Measurements from ENCODE around the gene INO80D.

Gene INO80D

DNA sequence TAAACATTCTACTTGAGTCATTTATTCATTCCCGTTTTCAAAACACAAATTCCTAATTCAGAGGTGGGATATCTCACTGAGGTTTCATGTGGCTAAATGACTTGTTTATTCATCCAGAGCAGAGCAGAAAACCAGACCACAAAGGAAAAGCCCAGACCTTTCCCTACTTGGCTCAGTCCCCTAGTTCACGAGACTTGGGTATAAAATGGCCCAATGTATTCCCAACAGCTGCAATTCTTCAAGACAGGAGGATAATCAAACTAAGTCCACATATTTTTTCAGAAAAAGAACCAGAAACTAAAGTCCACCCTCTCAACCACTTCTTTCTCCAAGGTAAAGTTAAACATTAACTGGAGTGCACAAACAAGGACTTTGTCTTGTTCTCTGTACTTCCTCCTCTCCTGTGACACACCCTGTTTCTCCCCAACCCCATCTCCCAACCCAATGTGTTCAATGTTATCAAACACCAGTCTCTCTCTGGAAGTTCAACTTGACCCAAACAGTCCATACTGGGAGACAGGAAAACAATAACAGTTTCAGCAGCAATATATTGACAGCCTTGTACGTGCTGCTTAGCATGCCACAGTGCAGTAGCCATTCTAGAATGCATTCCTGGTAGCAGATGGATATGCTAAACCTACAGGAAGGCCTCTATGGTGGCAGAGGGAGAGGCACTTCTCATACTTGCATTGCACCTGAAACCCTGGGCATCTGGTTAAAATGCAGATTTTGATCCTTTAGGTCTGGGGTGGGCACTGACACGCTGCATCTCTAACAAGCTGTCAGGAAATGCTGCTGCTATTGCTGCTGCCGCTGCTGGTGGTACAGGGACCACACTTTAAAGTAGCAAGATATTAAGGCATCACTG, 110.7 kb downstream of the INO80D start:
- no peak for DNase-seq

DNA sequence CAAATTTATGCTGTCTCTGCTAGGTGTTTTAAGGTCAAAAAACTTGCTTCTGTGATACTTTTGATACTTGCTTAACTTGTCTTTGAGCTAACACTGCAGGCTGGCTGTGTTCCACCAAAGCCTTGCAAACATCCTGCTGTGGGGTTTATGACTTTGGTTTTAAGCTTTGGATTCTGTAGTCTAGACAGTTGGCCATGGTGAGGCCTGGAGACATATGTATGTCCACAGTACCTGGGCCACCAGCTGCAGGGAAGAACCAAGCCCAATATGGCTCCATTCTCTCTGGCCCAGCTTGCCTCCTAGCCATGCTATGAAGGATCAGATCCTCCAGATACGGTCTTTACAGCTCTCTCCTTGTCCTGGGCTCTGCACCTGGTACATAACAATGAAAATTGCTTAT, 113.9 kb downstream of the INO80D start:
- no peak for DNase-seq

DNA sequence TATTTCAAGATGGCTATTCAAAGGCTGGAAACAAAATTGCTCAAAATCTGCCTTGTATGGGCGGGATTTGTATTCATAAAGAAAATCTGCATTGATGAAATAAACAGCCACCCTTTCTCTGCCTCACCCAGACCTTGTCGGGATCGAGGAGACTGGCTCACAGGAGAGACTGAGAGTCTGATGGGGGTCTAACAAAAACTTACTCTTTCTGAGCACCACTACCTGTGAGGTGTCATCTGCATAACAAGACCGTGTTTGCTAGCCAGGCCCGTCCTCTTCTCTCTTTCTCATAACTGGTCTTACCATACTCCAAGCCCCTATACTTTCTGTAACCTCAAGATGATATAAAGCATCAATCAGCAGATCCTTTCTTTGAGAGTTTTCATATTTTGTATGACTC, 115.6 kb downstream of the INO80D start:
- no peak for DNase-seq

DNA sequence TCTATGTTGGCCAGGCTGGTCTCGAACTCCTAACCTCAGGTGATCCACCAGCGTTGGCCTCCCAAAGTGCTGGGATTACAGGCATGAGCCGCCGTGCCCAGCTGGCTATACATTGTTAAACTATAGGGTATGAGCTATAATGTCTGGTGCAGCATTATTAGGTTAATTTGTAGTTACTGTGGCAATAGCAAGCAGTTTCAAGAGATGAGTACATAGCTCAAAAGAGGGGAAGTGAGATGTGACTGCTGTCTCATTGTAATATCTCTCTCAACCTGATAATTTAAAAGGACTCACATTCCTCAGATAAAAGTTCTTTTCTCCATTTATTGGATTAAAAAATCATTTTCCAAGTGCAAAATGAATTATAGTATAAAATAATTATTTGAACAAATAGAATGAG, 116.4 kb downstream of the INO80D start:
- no peak for DNase-seq

DNA sequence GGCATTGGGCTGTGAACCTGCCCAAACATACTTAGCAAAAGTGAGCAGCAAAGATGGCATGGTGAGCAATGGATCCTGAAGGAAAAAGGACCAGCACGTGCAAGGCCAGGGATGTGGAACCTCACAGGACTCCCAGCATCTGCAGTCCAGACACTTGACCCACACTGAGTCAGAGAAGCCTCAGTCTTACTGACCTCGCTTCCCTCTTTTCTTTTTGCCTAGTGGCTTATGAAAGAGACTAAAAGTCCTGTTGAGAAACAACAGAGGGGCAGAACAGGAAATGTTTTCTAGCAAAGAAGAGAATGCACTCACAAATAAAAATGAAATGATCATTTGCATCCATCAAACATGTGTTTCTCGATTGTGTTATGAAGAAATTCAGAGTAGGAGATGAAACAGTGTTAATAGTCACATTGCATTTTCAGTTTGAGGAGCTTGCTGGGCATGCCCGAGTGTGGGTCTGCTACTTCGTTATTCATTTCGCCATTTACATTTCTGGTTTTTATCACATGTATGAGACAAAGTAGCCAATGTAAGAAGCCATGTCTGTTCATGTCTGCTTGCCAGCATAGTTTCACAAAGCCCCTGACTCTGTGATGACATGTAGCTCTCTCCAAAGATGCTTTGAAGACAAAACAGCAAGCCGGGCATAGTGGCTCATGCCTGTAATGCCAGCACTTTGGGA, 118.4 kb downstream of the INO80D start:
- peak; percentile 22 for DNase-seq

DNA sequence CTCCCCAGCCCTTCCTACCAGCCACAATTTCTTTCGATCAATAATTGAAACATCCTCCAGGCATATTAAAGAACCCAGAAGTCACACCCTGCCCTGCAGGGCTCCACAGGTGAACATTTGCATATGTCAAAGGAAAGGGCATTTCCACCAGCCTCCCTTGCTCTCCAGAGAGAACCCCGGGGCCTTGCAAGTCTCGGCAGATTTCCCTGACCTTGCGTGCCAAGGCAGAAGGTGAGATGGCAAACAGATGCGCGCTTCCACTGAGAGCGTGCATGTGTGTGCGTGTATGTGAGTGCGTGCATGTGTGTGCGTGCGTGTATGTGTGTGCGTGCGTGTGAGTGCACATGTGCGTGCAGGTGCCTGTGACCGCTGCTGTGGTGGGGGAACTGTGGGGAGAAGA, 120.3 kb downstream of the INO80D start:
- DNase-seq = no peak

DNA sequence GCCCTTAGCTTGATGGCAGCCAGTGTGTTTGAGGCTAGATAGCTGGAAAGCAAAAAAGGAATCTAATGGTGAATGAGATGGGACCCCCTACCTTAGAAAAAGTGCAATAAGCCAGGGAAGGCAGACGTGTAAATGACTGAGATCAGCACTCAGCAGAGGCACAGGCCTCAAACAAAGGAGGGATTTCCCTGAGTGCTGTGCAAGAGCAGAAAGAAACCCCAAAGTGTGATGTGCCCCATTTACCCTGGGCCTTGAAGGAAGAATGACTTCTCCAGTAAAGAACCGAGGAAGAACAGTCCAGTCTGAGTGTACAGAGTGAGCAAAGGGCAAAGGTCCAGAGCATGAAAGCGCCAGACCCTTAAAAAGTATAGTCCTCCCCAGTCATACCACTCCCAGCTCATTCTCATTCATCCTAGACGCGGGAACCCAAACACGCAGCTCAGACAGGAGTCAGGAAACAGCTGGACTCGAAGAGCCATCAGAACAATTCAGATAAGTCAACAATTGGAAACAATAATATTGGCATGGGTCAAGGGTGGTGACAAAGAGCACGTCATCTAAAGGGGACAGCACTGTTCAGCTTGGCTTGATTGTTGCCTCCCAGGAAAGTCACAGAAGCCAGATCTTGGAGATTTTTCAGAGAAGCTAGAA, 121.7 kb downstream of the INO80D start:
- no peak for DNase-seq

DNA sequence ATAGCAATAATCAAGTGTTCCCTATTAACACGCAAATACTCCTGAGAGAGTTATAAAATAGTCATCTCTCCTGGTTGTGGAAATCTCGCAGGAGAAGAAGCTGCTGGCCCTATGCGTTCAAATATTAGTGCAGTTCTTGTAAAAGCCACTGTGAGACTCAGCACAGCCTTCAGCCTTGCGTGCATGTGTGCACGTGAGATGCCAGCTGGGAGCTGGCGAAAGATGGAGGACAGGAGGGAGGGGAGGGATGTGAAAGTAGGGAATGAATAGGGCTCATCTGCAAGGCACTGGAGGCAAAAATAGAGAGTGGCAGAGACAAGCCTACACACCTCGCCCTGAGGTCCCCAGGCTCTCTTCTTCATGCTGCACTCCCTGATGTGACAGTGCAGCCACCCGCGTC, 126.5 kb downstream of the INO80D start:
- no peak for DNase-seq

DNA sequence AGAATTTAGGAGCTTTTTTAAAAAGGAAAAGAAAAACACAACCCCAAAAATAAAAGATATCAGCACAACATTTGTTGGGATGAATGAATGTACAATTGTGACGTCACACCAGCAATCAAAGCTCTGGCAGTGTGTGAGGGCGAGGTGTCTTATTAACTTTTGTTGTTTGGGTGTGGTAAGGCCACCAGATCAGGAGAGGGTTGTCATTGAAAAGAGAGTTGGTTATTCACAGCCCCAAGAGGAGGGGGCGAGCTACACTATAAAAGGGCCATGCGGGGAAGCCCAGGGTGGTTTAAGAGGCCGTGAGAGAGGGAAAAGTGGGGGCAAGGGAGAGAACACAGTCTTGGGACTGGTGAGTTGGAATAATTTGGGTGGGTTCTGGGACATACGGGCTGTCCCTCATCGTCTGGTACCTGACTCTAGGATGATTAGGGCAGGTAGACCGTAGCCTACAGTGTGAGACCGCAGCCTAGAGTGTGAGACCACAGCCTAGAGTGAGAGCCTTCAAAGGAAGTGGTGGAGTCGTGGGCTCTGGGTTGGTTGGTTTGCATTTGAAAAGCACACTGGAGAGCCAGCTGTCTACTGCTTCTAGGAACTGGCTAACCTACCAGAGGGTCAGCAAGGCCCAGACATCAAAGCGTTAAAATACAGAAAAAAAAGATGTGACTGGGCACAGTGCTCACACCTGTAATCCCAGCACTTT, 128.4 kb downstream of the INO80D start:
- DNase-seq = no peak

DNA sequence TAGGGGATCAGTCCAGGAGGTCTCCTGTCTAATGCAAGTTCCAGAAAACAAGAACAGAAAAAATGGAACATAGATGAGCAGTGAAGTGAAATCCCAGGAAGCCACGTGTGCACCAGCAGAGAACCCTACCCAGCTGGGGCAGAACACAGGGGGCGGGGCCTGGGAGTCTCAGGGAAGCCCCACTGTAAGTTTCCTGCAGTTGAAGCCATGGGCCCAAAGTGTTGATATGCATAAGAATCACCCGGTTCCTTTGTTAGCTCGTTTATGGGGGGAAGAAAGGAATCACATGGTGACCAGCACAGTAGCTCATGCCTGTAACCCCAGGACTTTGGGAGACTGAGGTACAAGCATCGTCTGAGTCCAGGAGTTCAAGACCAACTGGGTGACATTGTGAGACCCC, 131.3 kb downstream of the INO80D start:
- DNase-seq = no peak

DNA sequence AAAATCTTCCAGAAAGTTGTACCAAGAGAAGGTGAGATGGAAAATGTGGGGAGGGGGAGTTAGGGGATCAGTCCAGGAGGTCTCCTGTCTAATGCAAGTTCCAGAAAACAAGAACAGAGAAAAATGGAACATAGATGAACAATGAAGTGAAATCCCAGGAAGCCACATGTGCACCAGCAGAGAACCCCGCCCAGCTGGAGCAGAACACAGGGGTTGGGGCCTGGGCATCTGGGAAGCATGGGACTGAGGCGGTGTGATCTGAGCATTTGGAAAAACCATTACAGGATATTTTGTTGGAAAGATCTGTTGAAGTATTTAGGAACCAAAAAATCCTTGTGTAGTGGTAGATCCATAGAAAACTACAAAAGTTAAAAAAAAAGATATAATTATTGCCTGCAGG, 133.7 kb downstream of the INO80D start:
- DNase-seq = no peak

DNA sequence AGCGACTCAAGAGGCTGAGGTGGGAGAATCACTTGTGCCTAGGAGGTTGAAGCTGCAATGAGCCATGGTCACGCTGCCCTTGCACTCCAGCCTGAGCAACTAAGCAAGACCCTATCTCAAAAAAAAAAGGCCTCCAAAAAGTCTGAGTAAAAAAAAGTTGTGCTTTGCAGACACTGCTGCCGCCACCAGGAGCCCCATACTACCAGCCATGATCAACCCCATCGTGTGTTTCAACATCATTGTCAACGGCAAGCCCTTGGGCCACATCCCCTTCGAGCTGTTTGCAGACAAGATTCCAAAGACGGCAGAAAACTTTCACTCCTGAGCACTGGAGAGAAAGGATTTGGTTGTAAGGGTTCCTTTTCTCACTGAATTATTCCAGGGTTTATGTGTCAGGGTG, 137.1 kb downstream of the INO80D start:
- DNase-seq = no peak

DNA sequence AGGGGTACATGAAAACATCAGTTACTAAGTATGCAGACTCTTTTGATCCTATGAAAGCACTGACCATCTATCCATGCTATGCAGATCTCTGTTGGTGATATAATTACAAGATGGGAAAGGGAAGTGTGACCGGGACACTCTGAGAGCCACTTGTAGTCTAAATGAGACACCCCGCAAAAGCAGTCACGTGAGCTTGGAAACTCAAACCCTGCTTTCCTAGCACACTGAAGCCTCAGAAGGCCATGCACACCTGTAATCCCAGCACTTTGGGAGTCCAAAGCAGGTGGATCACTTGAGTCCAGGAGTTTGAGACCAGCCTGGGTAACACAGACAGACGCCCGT, 137.5 kb downstream of the INO80D start:
- DNase-seq = no peak

DNA sequence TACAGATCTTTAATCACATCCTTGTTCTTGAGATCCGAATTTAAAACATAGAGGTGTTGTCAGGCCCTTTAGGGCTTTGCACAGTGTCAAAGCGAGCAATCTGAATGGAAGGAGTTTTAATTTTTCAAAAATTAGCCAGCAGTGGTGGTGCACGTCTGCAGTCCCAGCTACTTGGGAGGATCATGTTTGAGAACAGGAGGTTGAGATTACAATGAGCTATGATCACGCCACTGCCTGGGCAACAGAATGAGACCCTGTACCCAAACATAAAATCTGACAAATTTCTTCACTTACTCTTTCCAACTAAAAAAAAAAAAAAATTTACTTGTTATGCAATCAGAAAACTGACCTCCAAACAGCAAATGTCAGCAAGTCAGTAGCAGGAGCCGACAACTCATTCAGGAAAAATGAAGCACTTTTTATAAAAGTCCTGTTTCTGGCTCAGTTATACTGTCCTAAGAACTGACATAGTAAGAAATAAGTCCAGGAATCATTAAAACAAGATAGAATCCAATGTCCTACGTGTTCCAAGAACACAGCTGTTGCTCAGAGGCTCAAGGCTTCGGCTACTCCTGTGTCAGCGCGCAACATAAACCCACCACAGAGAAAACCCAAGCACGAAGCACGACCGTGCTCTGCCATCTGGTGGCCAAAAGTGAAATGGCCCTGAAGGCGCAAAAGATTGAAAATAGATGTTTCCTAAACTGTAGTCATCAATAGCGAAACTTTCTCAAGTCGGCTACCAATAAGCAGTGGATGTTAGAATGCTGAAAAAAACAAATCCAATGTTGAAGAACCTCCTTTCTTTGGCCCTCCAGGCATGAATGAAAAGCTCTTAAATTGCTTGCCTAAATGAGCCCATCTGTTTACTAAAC, 138.1 kb downstream of the INO80D start:
- peak; percentile 53 for DNase-seq

DNA sequence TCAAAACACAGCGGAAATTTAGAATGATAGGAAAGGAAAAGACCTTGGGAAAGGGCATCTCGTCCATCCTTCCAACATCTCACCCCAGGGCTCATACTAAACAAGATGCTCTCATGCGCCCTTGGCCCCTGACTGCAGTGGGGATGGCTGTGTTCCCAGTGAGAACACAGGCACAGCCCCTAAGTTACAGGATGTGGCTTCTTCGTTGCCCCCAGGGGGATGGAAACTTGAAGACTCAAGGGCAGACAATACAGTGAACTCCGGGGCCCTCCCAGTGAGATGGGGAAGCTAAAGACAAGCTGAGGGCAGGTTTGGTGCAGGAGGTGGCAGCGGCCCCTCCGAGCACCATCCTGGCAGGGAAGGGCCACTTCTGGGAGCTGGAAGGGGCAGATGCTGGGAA, 139.7 kb downstream of the INO80D start:
- no peak for DNase-seq

All from activated CD4-positive, alpha-beta T cell treated with anti-CD3 and anti-CD28 coated beads, Interleukin-2, amount 50 U/mL, for 16 hours (primary cell).